Measurements from ENCODE around the gene TCF25.
A peak's percentile ranks its signal among the peaks of the same experiment; 100 is the strongest.

DNA sequence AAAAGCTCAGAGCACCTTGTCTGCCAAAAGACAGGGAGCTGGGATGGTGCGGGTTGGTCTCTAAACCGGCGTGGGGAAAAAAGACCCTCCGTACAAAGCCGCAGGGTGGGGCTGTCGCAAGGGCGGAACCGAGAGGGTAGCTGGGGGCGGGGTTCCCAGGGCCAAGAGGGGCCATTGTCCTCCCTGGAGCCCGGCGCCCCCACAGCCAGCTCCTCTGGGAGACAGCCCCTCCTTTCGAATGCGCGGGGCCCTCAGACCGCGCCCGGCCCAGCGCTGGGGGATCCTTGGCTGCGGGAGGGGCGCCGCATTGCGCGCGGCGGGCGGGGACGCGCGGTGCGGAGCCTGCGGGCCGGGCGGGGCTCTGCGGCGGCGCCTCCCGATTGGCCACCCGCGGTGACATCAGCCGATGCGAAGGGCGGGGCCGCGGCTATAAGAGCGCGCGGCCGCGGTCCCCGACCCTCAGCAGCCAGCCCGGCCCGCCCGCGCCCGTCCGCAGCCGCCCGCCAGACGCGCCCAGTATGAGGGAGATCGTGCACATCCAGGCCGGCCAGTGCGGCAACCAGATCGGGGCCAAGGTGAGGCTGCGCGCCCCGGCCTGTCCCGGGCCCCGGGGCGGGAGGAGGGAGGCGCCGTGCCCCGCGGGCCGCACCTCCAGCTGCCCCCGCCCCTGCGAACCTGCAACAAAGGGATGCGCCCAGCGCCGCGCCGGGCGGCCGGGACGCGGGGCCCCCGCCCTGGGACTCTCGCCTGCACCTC lies 49.7 kb downstream of the TCF25 start, which contains the start of gene TUBB3:
- TF ChIP-seq, protein P1, sequence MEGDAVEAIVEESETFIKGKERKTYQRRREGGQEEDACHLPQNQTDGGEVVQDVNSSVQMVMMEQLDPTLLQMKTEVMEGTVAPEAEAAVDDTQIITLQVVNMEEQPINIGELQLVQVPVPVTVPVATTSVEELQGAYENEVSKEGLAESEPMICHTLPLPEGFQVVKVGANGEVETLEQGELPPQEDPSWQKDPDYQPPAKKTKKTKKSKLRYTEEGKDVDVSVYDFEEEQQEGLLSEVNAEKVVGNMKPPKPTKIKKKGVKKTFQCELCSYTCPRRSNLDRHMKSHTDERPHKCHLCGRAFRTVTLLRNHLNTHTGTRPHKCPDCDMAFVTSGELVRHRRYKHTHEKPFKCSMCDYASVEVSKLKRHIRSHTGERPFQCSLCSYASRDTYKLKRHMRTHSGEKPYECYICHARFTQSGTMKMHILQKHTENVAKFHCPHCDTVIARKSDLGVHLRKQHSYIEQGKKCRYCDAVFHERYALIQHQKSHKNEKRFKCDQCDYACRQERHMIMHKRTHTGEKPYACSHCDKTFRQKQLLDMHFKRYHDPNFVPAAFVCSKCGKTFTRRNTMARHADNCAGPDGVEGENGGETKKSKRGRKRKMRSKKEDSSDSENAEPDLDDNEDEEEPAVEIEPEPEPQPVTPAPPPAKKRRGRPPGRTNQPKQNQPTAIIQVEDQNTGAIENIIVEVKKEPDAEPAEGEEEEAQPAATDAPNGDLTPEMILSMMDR (IDR thresholded peaks at IDR 0.05) = no peak
- TF ChIP-seq POLR2A (IDR thresholded peaks at IDR 0.05) = peak; percentile 3 to 44

Data from thyroid gland (tissue), 4 donors.